GM12878 (cell line): ENCODE results near the gene TTC33. TPM values are rescaled to one million over a fixed set of nuclear protein-coding genes. Genes with fewer than 3 reads are reported as not detected.

ENCODE experiments used
- ATAC-seq: fragments of 200-7000 bp; cut with Tn5 transposase; 3 replicates; pipeline ENCODE4 v1.9.1; 2020; ENCODE audit warnings: mild to moderate bottlenecking, moderate library complexity
- BruUV-seq: library from RNA; stranded (reverse); fragments of 400-500 nt; replicated peaks from 2 replicates; lab custom pipeline; 2021; lab: Mats Ljungman, UMichigan
- CTCF ChIA-PET: fragments of 300-600 bp; sonication (Branson Sonifier 250); formaldehyde crosslinking; extraction: SDS; loops from one replicate; lab custom pipeline; 2021; ENCODE audit warnings: inconsistent platforms; lab: Yijun Ruan, JAX
- POLR2A ChIA-PET: fragments of 350-600 bp; formaldehyde crosslinking; extraction: SDS; loops from one replicate; lab custom pipeline; 2021; ENCODE audit warnings: inconsistent platforms; lab: Charles Lee
- RAD21 ChIA-PET: fragments of 300-600 bp; sonication (Branson Sonifier 250); formaldehyde crosslinking; loops from one replicate; lab custom pipeline; 2023; ENCODE audit warnings: antibody characterized with exemption; ENCODE audit not compliant: unreplicated experiment; lab: Charles Lee
- SMC1A ChIA-PET: fragments of 300-600 bp; sonication (Branson Sonifier 250); formaldehyde crosslinking; loops from one replicate; lab custom pipeline; 2023; ENCODE audit not compliant: unreplicated experiment, uncharacterized antibody; lab: Charles Lee
- DNase-seq: peaks from one replicate; pipeline ENCODE4 v3.0.0-alpha.2; 2011; ENCODE audit warnings: low read depth, low spot score
- FAIRE-seq: peaks from 3 replicates; lab custom pipeline; 2011; peaks lifted over from hg19 to GRCh38; lab: Jason Lieb, UNC
- H2AFZ ChIP-seq: 2 replicates; pipeline ENCODE4 v1.6.0; 2011; ENCODE audit warnings: low read depth, low read length, control low read depth; ENCODE audit not compliant: control insufficient read depth
- H3K27ac ChIP-seq: 2 replicates; pipeline ENCODE4 v1.5.1; 2011; ENCODE audit warnings: control low read depth; ENCODE audit not compliant: control insufficient read depth, insufficient read depth
- H3K27me3 ChIP-seq, 2 experiments: replicated peaks in 1 of 2; 2 replicates each; pipeline versions ENCODE4 v1.6.0 to v1.6.1; 2011; ENCODE audit warnings: low read length in 1 of 2; ENCODE audit not compliant: control insufficient read depth in 2 of 2, insufficient read depth in 2 of 2
- H3K36me3 ChIP-seq, 2 experiments: 2 replicates each; pipeline ENCODE4 v1.5.1; 2011; ENCODE audit warnings: low read length in 1 of 2; ENCODE audit not compliant: control insufficient read depth in 2 of 2, insufficient read depth in 2 of 2
- H3K4me1 ChIP-seq: 2 replicates; pipeline ENCODE4 v1.6.1; 2011; ENCODE audit warnings: mild to moderate bottlenecking, low read length, moderate library complexity, mixed read lengths; ENCODE audit not compliant: control insufficient read depth, insufficient read depth
- H3K4me2 ChIP-seq: 2 replicates; pipeline ENCODE4 v1.6.0; 2011; ENCODE audit warnings: control low read depth; ENCODE audit not compliant: control insufficient read depth, insufficient read depth
- H3K4me3 ChIP-seq: fragments of 200-600 bp; sonication (generic); 2 replicates; pipeline ENCODE4 v1.5.1; 2016
- H3K79me2 ChIP-seq: 2 replicates; pipeline ENCODE4 v1.6.0; 2011; ENCODE audit warnings: low read length; ENCODE audit not compliant: control insufficient read depth, insufficient read depth
- H3K9ac ChIP-seq: 2 replicates; pipeline ENCODE4 v1.8.0; 2011; ENCODE audit warnings: low read length, control low read depth, mixed read lengths; ENCODE audit not compliant: control insufficient read depth, insufficient read depth
- H3K9me3 ChIP-seq: replicated peaks from 3 replicates; pipeline ENCODE4 v1.5.1; 2011; ENCODE audit warnings: mild to moderate bottlenecking, low read length; ENCODE audit not compliant: control insufficient read depth, insufficient read depth
- H4K20me1 ChIP-seq: 2 replicates; pipeline ENCODE4 v1.6.0; 2011; ENCODE audit not compliant: control insufficient read depth, insufficient read depth
- ASH2L ChIP-seq: fragments of 300-600, 200-600 bp; sonication (generic); IDR thresholded peaks from 2 replicates; pipeline ENCODE4 v1.6.1; 2017; ENCODE audit warnings: low read depth, mild to moderate bottlenecking, borderline replicate concordance
- BHLHE40 ChIP-seq, 2 experiments: fragments of 450-650 bp in 1 of 2; IDR thresholded peaks; 2 replicates each; pipeline ENCODE4 v1.6.1; 2011 to 2017; ENCODE audit warnings: low read depth in 2 of 2, borderline replicate concordance in 1 of 2, improper control_type of control experiment in 1 of 2, low read length in 1 of 2, mild to moderate bottlenecking in 1 of 2
- CREM ChIP-seq: IDR thresholded peaks from 2 replicates; pipeline ENCODE4 v1.6.1; 2014; ENCODE audit warnings: antibody characterized with exemption, low read depth
- GABPA ChIP-seq: IDR thresholded peaks from 2 replicates; pipeline ENCODE4 v1.6.1; 2014; ENCODE audit warnings: antibody characterized with exemption, low read depth, mild to moderate bottlenecking, inconsistent platforms
- MEF2A ChIP-seq: IDR thresholded peaks from 2 replicates; pipeline ENCODE4 v1.6.1; 2011; ENCODE audit warnings: low read depth, mild to moderate bottlenecking, low read length, moderate library complexity; ENCODE audit not compliant: insufficient read depth
- NFXL1 ChIP-seq: fragments of 450-650 bp; IDR thresholded peaks from 2 replicates; pipeline ENCODE4 v1.6.1; 2017; ENCODE audit warnings: antibody characterized with exemption, mild to moderate bottlenecking, borderline replicate concordance
- NR2C2 ChIP-seq: IDR thresholded peaks from 2 replicates; pipeline ENCODE4 v1.6.1; 2011; ENCODE audit warnings: borderline replicate concordance, low read depth; ENCODE audit not compliant: control insufficient read depth, insufficient read length
- PML ChIP-seq: IDR thresholded peaks from 2 replicates; pipeline ENCODE4 v1.6.1; 2012; ENCODE audit warnings: low read length, inconsistent platforms
- RCOR1 ChIP-seq: conservative IDR thresholded peaks from 2 replicates; pipeline ENCODE4 v1.6.1; 2012; ENCODE audit warnings: low read depth, low read length, improper control_type of control experiment
- TARDBP ChIP-seq: IDR thresholded peaks from 2 replicates; pipeline ENCODE4 v1.6.1; 2016; ENCODE audit warnings: borderline replicate concordance
- WGBS: methylation state at CpG from one replicate; pipeline ENCODE4 v1.1.6; 2016; ENCODE audit warnings: low lambda C conversion rate; ENCODE audit not compliant: insufficient replicate concordance, insufficient coverage; ENCODE audit errors: missing lambda C conversion rate; 5-methylcytosine and 5-hydroxymethylcytosine counted together
- in situ Hi-C: fragments of 300-500 bp; cut with MboI; formaldehyde crosslinking; loops from 9 replicates; pipeline ENCODE4 v1.14.3; 2018; ENCODE audit warnings: mixed read lengths
- intact Hi-C: fragments of 100-400 bp; cut with micrococcal nuclease; formaldehyde crosslinking; loops from one replicate; pipeline ENCODE4 v1.14.2; 2022; ENCODE audit not compliant: unreplicated experiment
- polyA plus RNA-seq, 11 experiments: library from polyadenylated mRNA; depleted of rRNA in 4 of 11; unstranded in 6 of 11; stranded (reverse) in 5 of 11; fragments of >200 nt; fragmentation: Nextera tagmentation in 4 of 11; fragmentation: Illumina TruSeq in 1 of 11; extraction: Ambion mirVana in 4 of 11; extraction: Trizol in 1 of 11; gene quantifications; 1 replicate in 1 of 11; 2 replicates in 10 of 11; pipeline versions ENCODE4 v1.2.1 to v1.2.3, GENCODE V29; 2011 to 2016; ENCODE audit warnings: inconsistent platforms in 2 of 11, missing spikeins in 2 of 11, low read depth in 1 of 11
- total RNA-seq, 4 experiments: library from RNA; depleted of rRNA in 3 of 4; stranded (reverse); fragments of >200 nt in 3 of 4; fragmentation: Illumina TruSeq in 1 of 4; extraction: Trizol in 1 of 4; gene quantifications; 2 replicates each; pipeline versions ENCODE4 v1.2.1 to v1.2.3, GENCODE V29; 2013 to 2021
- TF ChIP-seq, protein P1 (sequence below): IDR thresholded peaks from 2 replicates; pipeline ENCODE4 v1.6.1; 2012; ENCODE audit warnings: low read depth, low read length, improper control_type of control experiment

TTC33 gene
- total and polyA plus RNA-seq, 10 of the 15 experiments (the other 5 are each of a cell fraction or from before 2014, with no cell fraction given): 7.9 to 22.3 (median 14.6) TPM

DNA sequence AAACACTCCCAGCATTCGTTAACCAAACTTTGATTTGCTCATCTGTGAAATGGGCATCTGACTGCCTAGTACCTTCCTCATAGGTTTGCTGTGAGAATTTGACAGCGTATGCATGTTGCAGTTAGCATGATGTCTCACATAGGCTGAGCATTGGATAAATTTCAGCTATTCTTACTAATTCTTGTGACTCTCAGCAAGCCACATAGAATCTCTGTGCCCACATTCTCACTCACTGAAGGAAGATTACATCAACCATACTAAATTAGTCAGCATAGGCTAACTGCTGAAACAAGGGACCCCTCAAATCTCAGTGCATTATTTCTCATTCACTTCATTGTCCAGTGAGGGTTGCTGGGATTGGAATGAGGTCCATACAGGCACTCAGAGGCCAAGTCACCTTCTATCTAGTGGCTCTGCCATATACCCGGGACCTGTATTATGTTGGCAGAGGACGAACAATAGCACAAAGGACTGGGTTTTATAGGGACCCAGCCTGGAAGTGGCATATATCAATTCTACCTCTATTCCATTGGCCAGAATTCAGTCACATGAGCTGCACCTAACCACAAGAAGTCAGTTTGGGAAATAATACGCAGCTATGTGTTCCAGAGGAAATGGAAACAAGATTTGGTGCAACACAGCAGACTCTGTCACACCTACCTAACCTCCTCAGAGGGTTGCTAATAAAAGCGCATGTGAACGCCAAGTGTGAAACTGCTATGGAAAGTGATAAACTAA is 80.2 kb downstream of the TTC33 start (continued):
- TF ChIP-seq, protein P1, sequence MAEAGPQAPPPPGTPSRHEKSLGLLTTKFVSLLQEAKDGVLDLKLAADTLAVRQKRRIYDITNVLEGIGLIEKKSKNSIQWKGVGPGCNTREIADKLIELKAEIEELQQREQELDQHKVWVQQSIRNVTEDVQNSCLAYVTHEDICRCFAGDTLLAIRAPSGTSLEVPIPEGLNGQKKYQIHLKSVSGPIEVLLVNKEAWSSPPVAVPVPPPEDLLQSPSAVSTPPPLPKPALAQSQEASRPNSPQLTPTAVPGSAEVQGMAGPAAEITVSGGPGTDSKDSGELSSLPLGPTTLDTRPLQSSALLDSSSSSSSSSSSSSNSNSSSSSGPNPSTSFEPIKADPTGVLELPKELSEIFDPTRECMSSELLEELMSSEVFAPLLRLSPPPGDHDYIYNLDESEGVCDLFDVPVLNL: no peak
- TF ChIP-seq GABPA (no peak), CREM (no peak), TARDBP (no peak), MEF2A (no peak), NFXL1 (no peak), RCOR1 (no peak), PML (no peak), NR2C2 (no peak)

DNA sequence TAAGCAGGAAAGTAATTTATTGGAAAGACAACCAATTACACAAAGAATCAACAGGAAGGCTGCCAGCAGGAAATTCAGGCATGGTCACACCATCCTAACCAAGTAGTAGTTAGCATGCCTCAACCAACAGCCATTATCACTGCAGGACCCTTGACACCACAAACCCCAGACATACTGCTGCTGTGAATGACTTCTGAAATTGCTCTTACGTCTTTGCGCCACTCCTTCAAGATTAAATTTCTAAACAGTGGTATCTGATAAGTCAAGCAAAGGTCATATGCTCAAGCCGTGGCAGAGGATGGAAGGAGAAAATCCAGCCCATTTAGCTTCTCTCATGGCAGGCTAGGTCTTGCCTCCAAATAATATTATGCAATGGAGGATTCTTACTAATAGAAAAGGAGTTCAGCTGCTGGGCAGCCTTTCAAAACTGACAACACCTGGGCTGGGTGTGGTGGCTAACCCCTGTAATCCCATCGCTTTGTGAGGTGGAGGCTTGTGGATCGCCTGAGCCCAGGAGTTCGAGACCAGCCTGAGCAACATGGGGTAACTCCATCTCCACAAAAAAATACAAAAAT is 81.0 kb downstream of the TTC33 start:
- no peak overlapping the region for H3K4me3 ChIP-seq

More for the DNA sequence above, 81.0 kb downstream of the TTC33 start:
- TF ChIP-seq ASH2L: no peak
- TF ChIP-seq BHLHE40 (IDR thresholded peaks at IDR 0.05; ENCODE audit: borderline replicate concordance in 1 of 2, low read depth in 2 of 2, low read length in 1 of 2): no peak
- no peaks in the 10 kb centered on the region for H3K9me3 ChIP-seq
- WGBS: 70% methylated on average over 6 of the region's 6 CpGs
- POLR2A ChIA-PET: no interaction called here
- intact Hi-C loops: no loop called here
- no TSS peak for BruUV-seq
- FAIRE-seq (no peak), DNase-seq (no peak), ATAC-seq (no peak)
- in situ Hi-C loops: loop anchor here (25.0 kb wide), 1 partner anchor 1087 kb away; no protein-coding TSS in a partner anchor
- H3K36me3 ChIP-seq: no peaks in the 10 kb centered on the region
- H2AFZ ChIP-seq: no peak overlapping the region
- no peak overlapping the region for H3K9ac ChIP-seq
- peaks cover 2 to 4% of the 10 kb centered on the region in 2 experiments; a peak in 1 of 4 replicates for H3K27me3 ChIP-seq
- peaks cover 6% of the 10 kb centered on the region for H3K4me1 ChIP-seq
- RAD21 ChIA-PET: interaction anchor here (0.6 to 2.1 kb wide), 2 partner anchors 9 to 12 kb away, joined by 3 to 5 read pairs; no protein-coding TSS in a partner anchor
- H3K79me2 ChIP-seq: no peaks in the 10 kb centered on the region
- SMC1A ChIA-PET: no interaction called here
- CTCF ChIA-PET: interaction anchor here (1.1 kb wide), 1 partner anchor 72 kb away, joined by 3 read pairs; no protein-coding TSS in a partner anchor
- no peak overlapping the region for H3K4me2 ChIP-seq
- no peak overlapping the region for H3K27ac ChIP-seq
- H4K20me1 ChIP-seq: no peaks in the 10 kb centered on the region
